ENCODE results near the gene COLEC12.
A peak's percentile ranks its signal among the peaks of the same experiment; 100 is the strongest.
"Not testable (repeated sequence)": the region's sequence is repeated elsewhere in the genome, so short reads cannot be mapped to it uniquely, and the experiment has no call there.

The COLEC12 gene

GRCh38 chr18:312415-312814 is 188.1 kb downstream of the COLEC12 start:
- no peak for TF ChIP-seq ZFX (IDR thresholded peaks at IDR 0.05)
- no peak for TF ChIP-seq CTCF (conservative IDR thresholded peaks at IDR 0.05)
- H3K27ac ChIP-seq: peak overlapping the region; percentile 5; the same call in 1 of the 2 replicates

GRCh38 chr18:310042-310441 is 190.5 kb downstream of the COLEC12 start:
- TF ChIP-seq CTCF (conservative IDR thresholded peaks at IDR 0.05): no peak
- no peak for TF ChIP-seq ZFX (IDR thresholded peaks at IDR 0.05)
- H3K27ac ChIP-seq: no peak overlapping the region

- not testable (repeated sequence) for H3K27ac ChIP-seq
Measured at GRCh38 chr18:308086-308485, 192.4 kb downstream of the COLEC12 start.

- H3K27ac ChIP-seq: 0 out of 2 replicates have a peak overlapping the region, but pooled peaks have one; percentile 14
- no peak for TF ChIP-seq ZFX (IDR thresholded peaks at IDR 0.05)
- no peak for TF ChIP-seq CTCF (conservative IDR thresholded peaks at IDR 0.05)
Measured at GRCh38 chr18:306608-307255, 193.8 kb downstream of the COLEC12 start.

- H3K27ac ChIP-seq: no peak overlapping the region
- no peak for TF ChIP-seq ZFX (IDR thresholded peaks at IDR 0.05)
Measured at GRCh38 chr18:305003-305501, 195.4 kb downstream of the COLEC12 start.

- TF ChIP-seq CTCF (conservative IDR thresholded peaks at IDR 0.05) (no peak), ZFX (IDR thresholded peaks at IDR 0.05) (no peak)
- no peak overlapping the region for H3K27ac ChIP-seq
Measured at GRCh38 chr18:303607-304006, 196.9 kb downstream of the COLEC12 start.

- TF ChIP-seq ZFX (IDR thresholded peaks at IDR 0.05) (no peak), CTCF (conservative IDR thresholded peaks at IDR 0.05) (no peak)
- H3K27ac ChIP-seq: no peak overlapping the region
Measured at GRCh38 chr18:303011-303410, 197.5 kb downstream of the COLEC12 start.

GRCh38 chr18:302097-302496 is 198.4 kb downstream of the COLEC12 start:
- TF ChIP-seq CTCF (conservative IDR thresholded peaks at IDR 0.05) (no peak), ZFX (IDR thresholded peaks at IDR 0.05) (no peak)
- H3K27ac ChIP-seq: no peak overlapping the region
